ES-I3 (cell line): ENCODE results near the gene CHAF1A.

Experiments used
- H3K36me3 ChIP-seq: 2 replicates; pipeline ENCODE4 v1.6.1; 2013; ENCODE audit warnings: mild to moderate bottlenecking, low read length, control low read depth, moderate library complexity; ENCODE audit not compliant: insufficient read depth
- H3K4me1 ChIP-seq: 2 replicates; pipeline ENCODE4 v1.6.1; 2013; ENCODE audit warnings: mild to moderate bottlenecking, control low read depth, low read length; ENCODE audit not compliant: insufficient read depth
- H3K9ac ChIP-seq: 2 replicates; pipeline ENCODE4 v1.6.1; 2013; ENCODE audit warnings: low read depth, mild to moderate bottlenecking, low read length, moderate library complexity
- H3K9me3 ChIP-seq: 2 replicates; pipeline ENCODE4 v1.6.1; 2013; ENCODE audit warnings: mild to moderate bottlenecking, low read length, moderate library complexity; ENCODE audit not compliant: control insufficient read depth, insufficient read depth

The CHAF1A gene

GRCh38 chr19:4371247-4372164 lies 30.9 kb upstream of the CHAF1A start:
- Histone ChIP-seq H3K4me1 (peaks cover 43% of the 10 kb centered on the region), H3K9me3 (no peaks in the 10 kb centered on the region), H3K9ac (no peak overlapping the region), H3K36me3 (no peaks in the 10 kb centered on the region; the same call in 1 of the 2 replicates)

DNA sequence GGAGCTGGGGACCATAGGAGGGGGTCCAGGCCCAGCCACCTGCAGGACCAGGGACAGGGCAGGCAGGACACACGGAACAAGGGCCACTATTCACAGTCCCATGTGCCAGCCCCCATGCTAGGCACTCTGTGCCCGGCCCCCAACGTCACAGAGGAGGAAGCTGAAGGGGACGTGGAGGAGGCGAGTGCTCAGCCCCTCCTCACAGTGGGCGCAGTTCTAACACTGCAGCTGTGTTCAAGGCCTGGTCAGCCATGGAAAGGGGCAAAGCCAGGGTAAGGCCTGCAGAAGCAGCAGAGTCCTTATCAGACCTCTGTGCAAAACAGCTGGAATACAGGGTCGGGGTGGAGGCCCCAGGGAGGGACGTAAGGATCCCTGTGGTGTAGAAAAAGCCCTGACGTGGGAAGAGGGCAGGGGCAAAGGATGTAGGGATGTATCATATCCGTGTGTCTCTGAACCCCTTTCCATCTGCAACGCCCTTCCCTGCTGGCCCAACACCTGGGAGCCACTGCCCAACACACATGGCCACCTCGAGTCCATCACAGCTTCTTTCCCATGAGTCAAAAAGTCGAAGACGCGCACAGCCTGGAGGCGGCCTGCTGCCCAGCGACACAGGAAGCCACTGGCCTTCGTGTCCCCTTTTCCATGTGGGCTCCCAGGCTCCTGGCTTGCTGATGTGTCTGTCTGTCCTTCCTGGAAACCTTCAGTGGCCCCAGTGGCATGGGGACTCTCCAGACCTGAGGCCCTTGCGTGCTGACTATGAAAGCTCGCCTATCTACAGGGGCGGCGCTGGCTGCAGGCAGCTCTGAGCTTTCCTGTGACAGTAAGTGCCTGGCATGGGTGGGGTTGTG lies 30.1 kb upstream of the CHAF1A start:
- Histone ChIP-seq H3K4me1 (peaks cover 52% of the 10 kb centered on the region), H3K9ac (no peak overlapping the region), H3K9me3 (no peaks in the 10 kb centered on the region), H3K36me3 (no peaks in the 10 kb centered on the region; the same call in 1 of the 2 replicates)

- H3K9me3 ChIP-seq = no peaks in the 10 kb centered on the region
- H3K36me3 ChIP-seq = no peaks in the 10 kb centered on the region
- H3K9ac ChIP-seq = no peak overlapping the region
- peaks cover 54% of the 10 kb centered on the region for H3K4me1 ChIP-seq
These were observed 29.4 kb upstream of the CHAF1A start for GRCh38 chr19:4373013-4373367.

DNA sequence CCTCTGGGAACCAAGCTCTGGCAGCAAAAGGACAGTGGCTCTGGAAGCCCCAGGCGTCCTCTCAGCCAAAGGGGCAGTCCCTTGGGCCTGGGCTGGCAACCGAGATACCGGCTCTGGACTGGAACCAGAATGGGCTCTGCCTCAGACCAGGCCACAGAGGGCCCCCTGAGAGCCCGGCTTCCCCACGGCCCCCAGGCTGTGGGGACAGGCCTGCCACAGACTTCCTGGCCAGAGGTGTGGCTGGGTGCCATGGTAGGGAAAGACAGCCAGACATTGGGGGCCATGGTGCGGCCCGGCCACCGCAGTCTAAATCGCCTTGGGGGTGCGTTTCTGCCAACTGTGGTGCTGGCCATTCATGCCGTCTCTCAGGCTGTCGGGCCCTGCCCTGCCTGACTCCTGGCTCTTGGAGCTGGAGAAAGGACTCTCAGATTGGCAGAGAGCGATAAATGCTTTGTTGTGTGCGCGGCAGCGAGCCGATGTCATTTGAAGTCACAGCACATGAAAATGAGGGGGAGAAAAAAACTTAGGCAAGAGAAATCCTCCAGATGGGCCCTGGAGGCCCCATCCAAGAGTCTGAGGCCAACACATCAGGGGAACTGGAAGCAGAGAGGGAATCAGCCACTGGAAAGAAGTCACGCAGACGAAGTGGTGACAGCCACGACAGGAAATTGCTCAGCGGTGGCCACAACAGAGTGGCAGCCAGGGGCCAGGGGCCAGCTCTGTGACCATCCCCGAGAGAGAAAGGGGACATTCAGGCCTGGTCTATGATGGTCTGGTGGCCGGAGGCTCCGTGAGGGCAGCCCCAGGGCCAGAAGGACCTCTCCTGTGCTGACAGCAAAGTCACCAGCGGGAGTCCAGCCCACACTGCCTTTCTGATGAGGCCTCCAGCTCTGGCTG lies 28.6 kb upstream of the CHAF1A start:
- Histone ChIP-seq H3K4me1 (peaks cover 48% of the 10 kb centered on the region), H3K9ac (0 out of 2 replicates have a peak overlapping the region, but pooled peaks have one; percentile 4), H3K9me3 (no peaks in the 10 kb centered on the region), H3K36me3 (no peaks in the 10 kb centered on the region)

DNA sequence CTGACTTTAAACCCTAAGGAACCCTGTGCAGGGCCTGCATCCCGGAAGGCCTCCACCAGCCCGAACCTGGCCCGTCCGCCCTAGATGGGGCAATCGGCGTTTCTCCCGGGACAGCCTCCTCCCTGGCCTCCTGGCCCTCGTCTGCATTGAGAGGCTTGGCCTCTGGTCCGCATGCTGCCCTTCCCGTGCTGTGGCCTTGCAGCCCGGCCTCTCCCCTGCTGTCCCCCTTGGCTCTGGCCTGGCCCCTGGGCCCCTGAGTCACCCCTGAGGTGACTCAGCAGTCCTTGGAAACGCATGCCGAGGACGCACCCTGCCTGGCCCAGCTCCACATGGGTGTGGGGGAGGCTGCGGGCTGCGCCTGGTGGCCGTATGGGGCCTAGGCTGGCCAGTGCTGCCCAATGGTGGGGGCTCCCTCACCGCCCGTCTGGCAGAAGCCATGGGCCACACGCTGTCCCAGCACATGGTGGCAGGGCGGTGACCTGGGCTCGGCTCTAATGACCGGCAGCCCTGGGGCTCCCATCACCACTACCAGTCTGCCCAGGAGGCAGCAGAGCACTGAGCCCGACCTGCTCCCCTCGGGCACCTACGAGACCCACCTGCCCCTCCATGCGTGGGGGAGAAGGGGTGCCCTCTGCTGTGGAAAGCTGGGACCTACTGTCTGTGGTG lies 27.8 kb upstream of the CHAF1A start:
- no peaks in the 10 kb centered on the region for H3K36me3 ChIP-seq
- H3K4me1 ChIP-seq = peaks cover 43% of the 10 kb centered on the region
- no peaks in the 10 kb centered on the region for H3K9me3 ChIP-seq
- H3K9ac ChIP-seq = 0 out of 2 replicates have a peak overlapping the region, but pooled peaks have one; percentile 4

- no peaks in the 10 kb centered on the region for H3K36me3 ChIP-seq
- no peaks in the 10 kb centered on the region for H3K9me3 ChIP-seq
- H3K9ac ChIP-seq = no peak overlapping the region
- H3K4me1 ChIP-seq = peaks cover 50% of the 10 kb centered on the region
These were observed 27.0 kb upstream of the CHAF1A start for GRCh38 chr19:4375164-4376027.

- H3K4me1 ChIP-seq = peaks cover 52% of the 10 kb centered on the region
- no peaks in the 10 kb centered on the region for H3K36me3 ChIP-seq
- no peaks in the 10 kb centered on the region for H3K9me3 ChIP-seq
- H3K9ac ChIP-seq = no peak overlapping the region
These were observed 26.3 kb upstream of the CHAF1A start for GRCh38 chr19:4376028-4376670.

DNA sequence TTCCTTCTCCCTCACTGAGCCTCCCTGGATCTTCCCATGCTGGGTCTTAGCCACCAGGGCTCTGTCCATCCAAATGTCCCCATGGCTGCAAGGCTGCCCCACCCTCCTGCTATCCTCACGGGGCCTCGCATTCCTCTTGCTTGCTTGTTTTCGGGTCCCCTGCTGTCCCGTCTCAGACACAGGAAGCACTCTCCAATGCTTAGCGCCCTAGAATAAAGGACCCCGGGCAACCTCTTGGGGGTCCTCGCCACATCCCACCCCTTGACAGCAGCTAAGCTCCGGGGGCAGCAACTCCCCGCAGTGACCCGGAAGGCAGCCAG lies 25.8 kb upstream of the CHAF1A start:
- H3K4me1 ChIP-seq = peaks cover 52% of the 10 kb centered on the region
- no peaks in the 10 kb centered on the region for H3K36me3 ChIP-seq
- H3K9me3 ChIP-seq = no peaks in the 10 kb centered on the region
- no peak overlapping the region for H3K9ac ChIP-seq

DNA sequence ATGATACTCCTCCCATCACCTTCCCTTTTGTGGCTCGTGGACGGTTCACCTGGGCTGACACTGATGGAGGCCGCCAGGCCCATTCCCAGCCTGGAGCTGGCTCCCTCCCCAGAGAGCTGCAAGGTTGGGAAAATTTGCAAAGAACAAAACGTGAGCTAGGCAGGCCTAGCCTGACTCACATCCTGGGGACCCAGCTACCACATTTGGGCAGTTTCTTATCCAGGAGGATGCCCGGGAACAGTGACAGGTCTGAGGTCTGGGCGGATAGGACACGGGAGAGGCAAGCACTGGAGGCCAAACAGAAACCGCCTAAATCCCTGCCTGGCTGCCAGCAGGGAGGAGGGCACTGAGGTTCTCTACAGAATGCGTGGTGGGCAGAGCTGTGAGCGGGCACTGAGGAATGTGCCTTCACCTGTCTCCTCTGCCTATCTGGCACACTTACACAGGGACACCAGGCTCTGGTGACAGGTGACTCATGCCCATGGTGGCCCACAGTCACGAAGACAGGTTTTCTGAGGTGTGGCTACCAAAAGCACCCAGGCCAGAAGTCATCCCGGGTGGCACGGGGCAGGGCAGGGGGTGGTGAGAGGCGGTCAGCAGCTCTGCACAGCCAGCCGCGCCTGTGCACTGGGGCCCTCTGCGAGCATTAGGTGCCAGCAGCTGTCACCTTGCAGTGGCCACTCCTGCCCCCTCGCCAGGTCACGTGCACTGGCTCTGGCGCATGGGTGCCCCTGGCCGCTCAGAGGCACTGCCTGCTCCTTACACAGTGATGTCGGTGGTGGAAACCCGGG lies 25.3 kb upstream of the CHAF1A start:
- Histone ChIP-seq H3K9me3 (no peaks in the 10 kb centered on the region), H3K4me1 (peaks cover 52% of the 10 kb centered on the region), H3K36me3 (no peaks in the 10 kb centered on the region), H3K9ac (no peak overlapping the region)

GRCh38 chr19:4378886-4379285 lies 23.6 kb upstream of the CHAF1A start:
- H3K36me3 ChIP-seq = no peaks in the 10 kb centered on the region
- no peaks in the 10 kb centered on the region for H3K9me3 ChIP-seq
- no peak overlapping the region for H3K9ac ChIP-seq
- H3K4me1 ChIP-seq = peaks cover 50% of the 10 kb centered on the region

DNA sequence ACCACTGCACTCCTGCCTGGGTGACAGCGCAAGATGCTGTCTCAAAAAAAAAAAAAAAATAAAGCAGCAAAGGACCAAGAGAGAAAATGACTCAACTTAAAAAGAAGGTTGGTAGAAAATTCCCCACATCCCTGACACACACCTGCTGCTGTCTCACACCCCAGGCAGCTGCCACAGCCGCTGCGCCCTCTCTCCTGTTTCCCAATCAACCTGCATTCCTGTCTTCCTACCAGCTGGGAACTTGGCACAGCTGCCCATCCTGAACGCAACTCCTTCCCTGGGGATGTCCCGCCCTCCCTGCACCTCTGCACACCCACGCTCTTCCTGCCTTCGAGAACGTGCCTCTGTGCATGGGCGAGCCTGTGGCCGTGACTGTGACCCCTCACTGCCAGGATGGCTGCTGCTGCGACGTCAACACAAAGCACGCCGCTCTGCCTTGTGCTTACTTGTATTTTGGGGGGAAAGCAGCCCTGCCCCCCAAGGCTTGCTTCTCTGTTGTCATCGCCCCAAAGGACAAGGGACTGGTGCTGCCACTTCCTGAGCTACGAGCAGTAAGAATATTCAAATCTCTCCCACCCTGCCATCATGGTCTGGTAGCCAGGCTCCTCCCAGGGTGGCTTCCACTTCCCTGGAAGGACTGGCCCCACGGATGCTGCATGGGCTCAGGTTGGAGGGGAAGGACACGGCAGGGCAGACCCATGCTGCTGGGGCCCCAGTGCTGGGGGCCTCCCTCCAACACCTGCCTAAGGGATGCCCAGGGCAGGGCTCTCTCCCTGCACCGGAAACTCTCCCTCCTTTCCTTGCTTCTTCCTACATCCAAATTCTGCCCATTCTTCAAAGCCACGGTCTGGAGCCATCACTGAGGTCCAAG lies 22.8 kb upstream of the CHAF1A start:
- H3K36me3 ChIP-seq = no peaks in the 10 kb centered on the region
- no peak overlapping the region for H3K9ac ChIP-seq
- H3K9me3 ChIP-seq = no peaks in the 10 kb centered on the region
- H3K4me1 ChIP-seq = peaks cover 43% of the 10 kb centered on the region
